Progenitor cell of endocrine pancreas (in vitro differentiated cells): ENCODE data around the gene PAK2. TPM values are rescaled to one million over a fixed set of nuclear protein-coding genes. Genes with fewer than 3 reads are reported as not detected.

Experiments
- DNase-seq: peaks from one replicate; pipeline ENCODE4 v3.0.0; 2021; ENCODE audit warnings: low spot score; ENCODE audit not compliant: unreplicated experiment
- H3K27ac Mint-ChIP-seq: 2 replicates; pipeline ENCODE4 v1.8.0; 2021; ENCODE audit warnings: mild to moderate bottlenecking, moderate library complexity, mixed read lengths
- H3K27me3 Mint-ChIP-seq: 2 replicates; pipeline ENCODE4 v1.8.0; 2021; ENCODE audit warnings: mixed read lengths
- H3K36me3 Mint-ChIP-seq: 2 replicates; pipeline ENCODE4 v1.8.0; 2022; ENCODE audit warnings: mixed read lengths; ENCODE audit not compliant: insufficient read depth
- H3K4me1 Mint-ChIP-seq: 2 replicates; pipeline ENCODE4 v1.8.0; 2021; ENCODE audit warnings: low read depth, mixed read lengths
- H3K4me3 Mint-ChIP-seq: 2 replicates; pipeline ENCODE4 v1.8.0; 2021; ENCODE audit warnings: low read depth, mild to moderate bottlenecking, moderate library complexity, mixed read lengths
- H3K9me3 Mint-ChIP-seq: 2 replicates; pipeline ENCODE4 v1.8.0; 2021; ENCODE audit warnings: low read depth, mixed read lengths
- CTCF ChIP-seq: fragments of 200-600 bp; sonication (generic); IDR thresholded peaks from one replicate; pipeline ENCODE4 v1.5.0; 2021; ENCODE audit warnings: antibody characterized with exemption, mild to moderate bottlenecking; ENCODE audit not compliant: unreplicated experiment
- total RNA-seq: library from RNA; stranded (reverse); gene quantifications from 2 replicates; pipeline ENCODE4 v1.2.1, GENCODE V29; 2021

Gene PAK2
- total RNA-seq, 1 donor from 2014 or later: 72.1 TPM

GRCh38 chr3:196754091-196754981 lies 14.7 kb downstream of the PAK2 start:
- peaks cover 53% of the 10 kb centered on the region for H3K36me3 Mint-ChIP-seq
- peak overlapping the region; percentile 84 for H3K27ac Mint-ChIP-seq
- H3K4me3 Mint-ChIP-seq: no peak overlapping the region
- TF ChIP-seq CTCF: no peak
- peaks cover 25% of the 10 kb centered on the region for H3K9me3 Mint-ChIP-seq
- no peaks in the 10 kb centered on the region for H3K27me3 Mint-ChIP-seq
- peaks cover 15% of the 10 kb centered on the region for H3K4me1 Mint-ChIP-seq
- DNase-seq: no peak

GRCh38 chr3:196756732-196757131 lies 17.1 kb downstream of the PAK2 start:
- DNase-seq: no peak
- TF ChIP-seq CTCF: no peak
- H3K27me3 Mint-ChIP-seq: no peaks in the 10 kb centered on the region
- no peak overlapping the region for H3K4me3 Mint-ChIP-seq
- H3K4me1 Mint-ChIP-seq: peaks cover 10% of the 10 kb centered on the region
- H3K9me3 Mint-ChIP-seq: peaks cover 26% of the 10 kb centered on the region
- H3K36me3 Mint-ChIP-seq: peaks cover 54% of the 10 kb centered on the region
- H3K27ac Mint-ChIP-seq: no peak overlapping the region

- peaks cover 32% of the 10 kb centered on the region for H3K9me3 Mint-ChIP-seq
- peak overlapping the region; percentile 21 for H3K27ac Mint-ChIP-seq
These were observed 18.5 kb downstream of the PAK2 start for GRCh38 chr3:196757876-196758739.

GRCh38 chr3:196763179-196763578 lies 23.5 kb downstream of the PAK2 start:
- Mint-ChIP-seq H3K4me3 (no peak overlapping the region), H3K9me3 (peaks cover 16% of the 10 kb centered on the region), H3K27me3 (no peaks in the 10 kb centered on the region), H3K4me1 (no peaks in the 10 kb centered on the region), H3K27ac (peak overlapping the region; percentile 9), H3K36me3 (peaks cover 36% of the 10 kb centered on the region)
- no peak for DNase-seq
- TF ChIP-seq CTCF: no peak

More at GRCh38 chr3:196757876-196758739, 18.5 kb downstream of the PAK2 start:
- TF ChIP-seq CTCF: no peak
- Mint-ChIP-seq H3K36me3 (peaks cover 56% of the 10 kb centered on the region), H3K27me3 (no peaks in the 10 kb centered on the region), H3K4me3 (no peak overlapping the region), H3K4me1 (peaks cover 10% of the 10 kb centered on the region)
- DNase-seq: no peak

GRCh38 chr3:196765454-196765853 lies 25.8 kb downstream of the PAK2 start:
- Mint-ChIP-seq H3K9me3 (peaks cover 13% of the 10 kb centered on the region), H3K4me1 (no peaks in the 10 kb centered on the region), H3K27ac (peak overlapping the region; percentile 17), H3K27me3 (no peaks in the 10 kb centered on the region), H3K4me3 (no peak overlapping the region), H3K36me3 (peaks cover 28% of the 10 kb centered on the region)
- no peak for DNase-seq
- TF ChIP-seq CTCF: no peak
